Fibroblast of lung (primary cell): Measurements from ENCODE around the gene SNAI3.

Experiments used
- CTCF ChIP-seq, 2 donors: IDR thresholded peaks in 1 of 2; conservative IDR thresholded peaks in 1 of 2; 1 replicate in 1 of 2; 2 replicates in 1 of 2; pipeline ENCODE4 v1.5.1; 2011 to 2012; ENCODE audit warnings: low read length in 2 of 2, control low read depth in 1 of 2, inconsistent platforms in 1 of 2, low read depth in 1 of 2, mild to moderate bottlenecking in 1 of 2
- EZH2 ChIP-seq: IDR thresholded peaks from 2 replicates; pipeline ENCODE4 v1.5.1; 2012; ENCODE audit warnings: low read length, control low read depth, mild to moderate bottlenecking; ENCODE audit errors: missing control alignments

DNA sequence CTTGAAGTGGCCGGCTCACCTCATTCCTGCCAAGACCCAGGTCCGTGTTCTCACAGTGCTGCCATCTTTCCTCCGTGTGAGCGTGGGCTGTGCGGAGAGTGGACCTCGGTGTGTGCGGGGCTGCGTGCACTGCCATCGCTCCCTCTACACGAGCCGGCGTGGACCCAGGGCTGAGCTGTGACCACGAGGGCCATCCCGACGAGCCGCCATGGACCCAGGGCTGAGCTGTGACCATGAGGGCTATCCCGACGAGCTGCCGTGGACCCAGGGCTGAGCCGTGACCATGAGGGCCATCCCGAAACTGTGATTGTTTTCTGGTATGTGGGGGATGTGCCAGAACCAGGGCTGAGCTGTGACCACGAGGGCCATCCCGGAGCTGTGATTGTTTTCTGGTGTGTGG, 14.5 kb downstream of the SNAI3 start:
- TF ChIP-seq EZH2 (no peak), CTCF (conservative IDR thresholded peaks at IDR 0.05 in 1 of 2, IDR thresholded peaks at IDR 0.05 in 1 of 2; ENCODE audit: low read depth in 1 of 2, low read length in 2 of 2) (no peak)
